K562 treated with DMSO at 1 percent for 12 hours (cell line): ENCODE measurements around the gene ACTR2. TPM values are rescaled to one million over a fixed set of nuclear protein-coding genes. Genes with fewer than 3 reads are reported as not detected.

Source experiments
- total RNA-seq: library from RNA; unstranded; fragments of 300-600 nt; gene quantifications from 2 replicates; pipeline ENCODE4 v1.2.3, GENCODE V29; 2022; ENCODE audit not compliant: insufficient read depth

ACTR2 gene
- total RNA-seq = 72.3 and 222 TPM in 2 replicates

GRCh38 chr2:65227456-65228262, at the start of gene ACTR2:
Gene ACTR2, plus strand, starts transcription at chr2:65227831. Its CDS starts 79 bp downstream, at chr2:65227910.

Other genes with a start within 250 kb of the ACTR2 start
- 17.9 and 41.3 TPM in 2 replicates for gene SLC1A4, start 238.4 kb upstream of the ACTR2 start, total RNA-seq
- 3.4 and 8.2 TPM in 2 replicates for gene CEP68, start 171.4 kb upstream of the ACTR2 start, total RNA-seq
- 71.1 and 110 TPM in 2 replicates for gene RAB1A, start 97.7 kb upstream of the ACTR2 start, total RNA-seq
- 7.7 and 30.1 TPM in 2 replicates for gene SPRED2, start 204.8 kb downstream of the ACTR2 start, total RNA-seq